ENCODE data around the gene PNCK.
A peak's percentile ranks its signal among the peaks of the same experiment; 100 is the strongest.

PNCK gene

DNA sequence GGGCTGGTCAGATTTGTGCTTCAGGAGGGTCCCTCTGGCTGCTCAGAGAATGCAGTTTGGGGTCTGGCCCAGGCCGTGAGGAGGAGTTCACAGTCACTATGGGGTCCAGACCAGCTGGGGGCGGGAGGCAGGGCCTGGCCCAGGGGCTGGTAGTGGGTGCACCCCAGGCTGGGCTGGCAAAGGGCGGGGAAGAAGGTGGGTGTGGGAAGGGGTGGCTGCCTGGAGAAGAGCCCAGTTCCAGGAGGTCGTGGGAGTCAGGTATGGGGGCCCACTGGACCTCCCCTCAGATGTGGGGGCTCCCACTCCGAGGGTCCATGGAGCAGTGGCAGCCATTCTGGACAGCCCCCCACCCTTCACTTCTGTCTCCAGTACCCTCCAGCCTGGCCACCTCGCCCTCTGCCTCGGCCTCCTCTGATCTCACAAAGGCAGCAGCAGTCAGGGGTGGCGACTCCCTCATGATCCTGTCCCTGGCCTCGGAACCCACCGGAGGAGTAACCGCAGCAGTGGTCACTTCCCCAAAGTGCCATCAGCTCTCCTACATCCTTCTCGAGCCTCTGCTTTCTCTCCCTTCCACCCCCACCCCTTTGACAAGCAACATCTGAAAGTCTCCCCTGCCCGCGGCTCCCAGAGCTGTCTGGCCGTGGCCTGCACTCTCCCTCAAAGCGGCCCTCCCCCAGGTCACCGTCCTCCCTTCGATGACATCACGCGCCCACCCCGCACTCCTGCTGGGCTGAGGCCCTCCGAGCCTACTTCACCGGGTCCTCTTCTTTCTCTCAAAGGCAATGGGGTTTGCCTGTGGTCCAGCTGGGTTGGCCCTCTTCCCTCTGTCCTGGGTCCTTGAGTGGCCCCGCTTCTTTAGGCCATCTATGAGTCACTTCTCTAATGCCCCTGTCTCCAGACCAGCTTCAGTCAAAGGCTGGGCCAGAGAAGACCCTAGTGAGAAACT is 12.4 kb upstream of the PNCK start:
- DNase-seq, result no peak

DNA sequence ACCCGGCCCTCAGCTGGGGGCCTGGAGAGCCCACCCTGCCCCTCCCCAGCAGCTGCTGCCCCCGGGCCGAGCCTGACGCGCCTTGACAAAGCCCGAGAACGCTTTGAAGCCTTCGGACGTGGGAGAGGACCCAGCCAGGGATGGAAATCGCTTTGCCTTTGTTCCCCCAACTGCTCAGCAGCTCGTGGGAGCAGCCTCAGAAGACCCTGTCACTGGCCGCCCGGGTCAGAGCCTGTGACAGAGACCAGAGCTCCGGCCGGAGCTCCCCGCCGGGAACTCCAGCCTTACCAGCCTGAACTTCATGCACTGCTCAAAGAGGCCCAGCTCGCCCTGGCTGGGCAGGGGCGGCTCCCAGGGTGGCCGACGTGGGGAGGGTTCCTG is 11.5 kb upstream of the PNCK start:
- DNase-seq, result no peak

DNA sequence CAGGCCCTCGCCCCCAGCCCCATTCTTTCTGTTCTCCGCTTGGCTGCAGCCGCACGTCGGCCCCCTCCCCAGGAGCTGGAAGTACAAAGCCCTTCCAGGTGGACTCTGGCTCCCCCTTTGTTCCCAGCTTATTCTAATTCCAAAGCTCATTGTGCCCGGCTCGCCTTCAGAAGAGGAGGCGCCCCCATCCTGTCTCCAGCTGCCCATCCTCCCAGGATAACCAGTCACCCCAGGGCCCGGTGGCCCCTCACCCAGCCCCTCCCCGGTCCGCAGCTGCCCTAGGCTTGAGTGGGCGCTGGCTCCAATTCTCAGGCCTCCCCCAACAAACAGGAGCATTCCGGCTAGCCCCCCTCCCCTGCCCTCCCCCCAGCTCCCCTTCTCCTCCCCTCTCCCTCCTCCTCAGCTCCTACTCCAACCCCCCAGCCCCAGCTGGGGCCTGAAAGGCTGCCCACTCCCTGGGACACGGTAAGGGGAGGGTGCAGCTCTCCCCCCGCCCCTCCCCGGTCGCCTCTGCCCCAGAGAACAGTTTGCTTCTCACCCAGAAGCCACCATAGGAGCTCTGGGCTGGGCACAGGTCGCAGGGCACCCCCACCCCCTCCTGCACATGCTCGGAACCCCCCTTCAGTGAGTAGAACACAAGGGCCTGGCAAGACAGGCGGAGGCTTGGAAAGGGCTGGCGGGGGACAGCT is 11.0 kb upstream of the PNCK start:
- DNase-seq, result no peak

DNA sequence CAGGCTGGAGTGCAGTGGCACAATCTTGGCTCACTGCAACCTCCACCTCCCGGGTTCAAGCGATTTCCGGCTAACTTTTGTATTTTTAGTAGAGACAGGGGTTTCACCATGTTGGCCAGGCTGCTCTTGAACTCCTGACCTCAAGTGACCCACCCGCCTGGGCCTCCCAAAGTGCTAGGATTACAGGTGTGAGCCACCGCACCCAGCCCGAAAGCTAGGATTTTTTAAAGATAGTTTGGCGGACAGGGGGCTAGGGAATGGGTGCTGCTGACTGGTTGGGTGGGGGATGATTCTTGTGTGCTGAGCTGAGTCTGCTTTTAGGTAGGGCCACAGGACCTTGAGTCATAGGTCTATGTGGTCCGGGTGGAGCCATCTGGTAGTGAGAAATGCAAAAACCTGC is 9.9 kb upstream of the PNCK start:
- DNase-seq, result peak; percentile 1

DNA sequence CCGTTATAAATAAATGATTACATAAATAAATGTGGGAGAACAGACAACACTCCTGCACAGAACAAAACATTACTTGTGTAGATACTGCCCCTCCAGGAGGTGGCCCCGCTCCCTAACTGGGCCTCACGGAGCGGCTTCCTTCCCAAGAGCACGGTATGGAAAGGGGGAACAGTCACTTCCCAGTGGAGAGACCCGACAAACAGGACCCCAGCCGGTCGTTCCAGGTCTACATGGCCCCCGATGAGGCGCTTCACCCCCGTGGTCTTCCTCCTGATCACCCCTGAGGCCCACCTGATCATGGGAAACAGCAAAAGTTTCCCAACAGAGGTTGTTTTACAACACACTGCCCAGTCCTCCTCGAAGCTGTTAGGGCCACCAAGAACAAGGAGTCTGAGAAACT is 7.6 kb upstream of the PNCK start:
- DNase-seq, result no peak

DNA sequence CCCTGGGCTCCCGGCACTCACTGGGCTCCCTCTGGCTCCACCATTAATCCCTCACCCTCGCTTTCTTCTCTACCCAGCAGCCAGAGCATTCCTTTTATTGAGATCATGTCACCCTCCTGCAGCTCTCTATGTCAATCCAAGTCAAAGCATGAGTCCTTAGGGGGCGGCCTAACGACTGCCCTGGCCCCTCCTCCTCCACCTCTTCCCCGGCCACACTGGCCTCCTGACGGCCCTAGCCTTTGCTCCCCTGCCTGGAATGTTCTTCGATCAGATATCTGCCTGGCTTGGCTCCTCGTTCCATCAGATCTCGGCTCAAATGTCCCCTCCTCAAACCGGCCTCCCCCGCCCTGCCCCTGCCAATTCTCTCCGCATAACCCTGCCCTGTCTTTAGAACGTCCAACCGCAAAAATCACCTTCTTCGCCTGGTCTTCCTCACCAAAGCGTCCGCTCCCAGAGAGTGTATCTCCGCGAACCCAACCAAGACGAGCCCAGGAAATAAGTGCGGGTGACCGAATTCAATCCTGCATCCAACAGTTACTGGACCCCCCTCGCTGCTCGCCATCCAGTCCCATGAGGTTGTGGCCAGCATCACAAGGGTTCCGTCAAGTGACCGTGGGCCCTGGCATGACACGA is 722 bp upstream of the PNCK start:
- no peak for DNase-seq

DNA sequence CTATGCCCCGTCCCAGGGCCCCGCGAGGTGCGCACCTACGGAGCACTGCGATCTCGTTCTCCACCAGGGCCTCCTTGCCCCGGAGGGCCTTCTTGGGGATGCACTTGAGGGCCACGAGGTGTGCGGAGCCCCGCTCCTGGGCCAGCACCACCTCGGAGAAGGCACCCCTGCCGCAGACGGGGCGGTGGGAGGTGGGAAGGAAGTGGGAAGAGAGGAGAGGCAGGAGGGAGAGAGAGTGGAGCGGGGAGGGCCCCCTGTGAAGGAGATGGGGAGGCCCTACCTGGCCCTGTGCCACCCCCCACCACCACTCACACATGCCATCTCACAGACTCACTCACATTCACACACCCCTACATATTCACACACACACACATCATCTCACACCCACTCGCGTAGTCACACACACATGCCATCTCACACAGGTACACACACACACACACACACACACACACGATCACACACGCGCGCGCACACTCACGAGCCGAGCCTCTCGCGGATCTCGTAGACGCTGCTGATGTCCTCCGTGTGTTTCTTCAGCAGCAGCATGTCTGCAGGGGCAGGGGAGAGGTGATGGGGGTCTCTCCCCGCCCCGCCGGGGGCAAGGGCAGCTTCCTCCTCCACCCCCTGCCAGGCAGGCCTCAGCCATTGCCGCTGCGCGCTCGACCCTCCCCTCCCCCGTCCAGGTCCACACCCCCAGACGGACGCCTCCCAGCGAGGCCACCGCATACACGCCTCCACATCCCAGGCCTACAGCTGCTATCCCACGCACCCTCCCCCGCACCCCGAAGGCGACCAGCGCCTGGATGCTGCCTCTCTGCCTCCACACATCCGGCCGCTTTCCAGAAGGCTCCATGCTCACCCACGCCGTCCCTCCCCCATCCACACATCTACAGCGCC is 834 bp downstream of the PNCK start:
- no peak for DNase-seq

DNA sequence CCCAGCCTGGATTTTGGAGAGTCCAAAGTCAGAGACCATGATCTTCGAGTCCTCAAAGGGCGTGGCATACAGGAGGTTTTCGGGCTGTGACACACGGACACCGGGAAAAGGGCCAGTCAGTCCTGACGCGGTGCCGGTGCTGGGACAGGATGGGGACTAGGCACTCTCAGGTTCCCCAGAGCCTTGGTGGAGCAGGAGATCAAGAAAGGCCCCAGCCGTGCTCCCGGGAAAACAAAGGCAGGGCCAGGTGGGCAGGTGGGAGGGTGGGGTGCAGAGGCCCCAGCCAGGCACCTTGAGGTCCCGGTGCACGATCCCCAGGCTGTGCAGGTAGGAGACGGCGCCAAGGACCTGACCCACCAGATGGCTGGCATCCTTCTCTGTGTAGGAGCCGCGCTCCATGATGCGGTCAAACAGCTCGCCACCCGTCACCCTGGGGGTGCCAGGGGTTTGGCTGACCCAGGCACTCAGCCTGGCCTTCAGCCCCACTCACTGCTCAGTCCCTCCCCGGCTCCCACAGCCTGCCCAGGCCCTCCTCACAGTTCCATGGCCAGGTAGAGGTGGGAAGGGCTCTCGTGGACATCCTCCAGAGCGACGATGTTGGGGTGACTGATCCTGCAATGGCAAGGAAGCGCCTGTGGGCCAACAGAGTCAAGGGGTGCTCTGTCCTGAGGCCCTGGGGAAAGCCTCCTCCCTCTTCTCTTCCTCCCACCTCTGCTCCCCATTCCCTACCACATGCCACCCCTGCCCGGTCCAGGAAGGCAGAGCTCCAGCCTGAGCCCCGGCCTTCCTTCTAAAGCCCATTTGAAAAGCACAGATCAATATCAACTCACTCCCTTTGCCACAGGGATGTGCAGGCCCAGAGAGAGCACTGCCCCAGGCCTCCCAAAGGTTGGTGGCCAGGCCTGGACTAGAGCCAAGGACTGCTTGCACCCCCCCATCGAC is 1.8 kb downstream of the PNCK start:
- no peak for DNase-seq

DNA sequence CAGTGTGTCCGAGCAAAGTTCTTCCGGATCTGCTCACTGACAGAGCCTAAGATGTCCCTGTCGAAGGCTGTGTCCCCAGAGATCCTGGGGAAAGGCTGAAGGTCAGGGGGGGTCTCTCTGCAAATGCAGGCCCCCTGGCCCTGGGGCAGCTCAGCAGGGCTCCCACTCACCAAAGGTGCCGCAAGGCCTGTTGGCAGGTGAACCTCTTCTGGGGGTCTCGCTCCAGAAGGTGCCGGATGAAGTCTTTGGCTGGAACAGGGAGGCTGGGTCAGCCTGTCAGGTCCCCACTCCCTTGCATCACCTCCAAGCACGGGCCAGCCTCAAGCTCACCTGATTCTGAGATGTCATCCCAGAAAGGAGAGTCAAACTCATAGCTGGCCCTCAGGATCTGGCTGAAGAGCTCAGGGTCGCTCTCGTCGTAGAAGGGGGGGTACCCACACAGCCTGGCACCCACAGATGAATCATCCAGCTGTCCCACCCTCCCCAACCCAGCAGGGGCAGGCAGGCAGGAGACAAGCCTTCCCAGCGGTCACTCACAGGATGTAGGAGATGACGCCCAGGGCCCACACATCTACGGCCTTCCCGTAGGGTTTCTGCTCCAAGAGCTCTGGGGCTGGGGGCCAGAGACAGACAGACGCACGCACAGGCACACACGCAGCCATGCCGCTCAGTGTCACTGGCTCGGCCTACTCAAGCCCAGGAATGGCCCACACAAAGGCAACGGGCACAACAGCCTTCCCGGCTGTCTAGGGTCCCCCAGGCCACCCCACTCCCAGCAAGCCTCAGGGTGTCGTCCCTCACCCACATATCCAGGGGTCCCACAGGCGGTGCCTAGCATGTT is 2.6 kb downstream of the PNCK start:
- no peak for DNase-seq

DNA sequence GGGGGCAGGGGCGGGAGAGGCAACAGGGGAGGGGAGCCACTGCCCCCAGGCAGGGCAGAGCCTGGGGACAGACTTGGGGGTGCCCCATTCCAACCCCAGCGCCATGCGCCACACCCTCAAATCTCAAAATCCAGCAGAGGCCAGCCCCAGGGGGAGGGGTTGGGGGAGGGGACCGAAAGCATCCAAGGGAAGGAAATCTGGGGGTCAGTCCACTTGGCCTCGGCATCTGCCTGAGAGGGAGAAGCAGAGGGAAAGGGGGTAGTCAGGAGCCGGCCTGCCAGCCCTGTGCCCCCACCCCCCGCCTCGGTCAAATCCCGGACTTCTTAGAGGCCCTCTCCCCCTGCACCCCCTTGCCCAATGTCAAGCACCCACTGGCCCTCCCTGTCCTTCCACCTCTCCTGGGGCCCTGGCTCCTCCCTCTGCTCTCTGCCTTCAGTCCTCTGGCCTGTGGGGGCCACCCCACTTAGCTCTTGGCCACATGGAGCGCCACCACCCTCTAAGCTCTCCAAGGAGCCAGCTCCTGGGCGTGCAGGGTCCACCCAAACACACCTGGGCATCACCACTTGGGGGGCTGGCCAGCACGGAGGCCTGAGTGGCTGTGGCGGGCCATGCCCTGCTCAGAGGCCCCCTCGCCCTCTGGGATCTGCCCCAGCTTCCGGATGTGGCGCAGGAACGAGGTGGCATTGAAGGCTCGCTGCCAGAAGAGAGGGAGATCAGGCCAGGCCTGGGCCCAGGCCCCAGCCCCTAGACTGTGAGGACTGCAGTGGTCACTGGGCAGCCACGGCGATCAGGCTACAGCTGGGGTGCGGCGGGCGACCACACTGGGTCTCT is 3.5 kb downstream of the PNCK start:
- DNase-seq, result no peak

DNA sequence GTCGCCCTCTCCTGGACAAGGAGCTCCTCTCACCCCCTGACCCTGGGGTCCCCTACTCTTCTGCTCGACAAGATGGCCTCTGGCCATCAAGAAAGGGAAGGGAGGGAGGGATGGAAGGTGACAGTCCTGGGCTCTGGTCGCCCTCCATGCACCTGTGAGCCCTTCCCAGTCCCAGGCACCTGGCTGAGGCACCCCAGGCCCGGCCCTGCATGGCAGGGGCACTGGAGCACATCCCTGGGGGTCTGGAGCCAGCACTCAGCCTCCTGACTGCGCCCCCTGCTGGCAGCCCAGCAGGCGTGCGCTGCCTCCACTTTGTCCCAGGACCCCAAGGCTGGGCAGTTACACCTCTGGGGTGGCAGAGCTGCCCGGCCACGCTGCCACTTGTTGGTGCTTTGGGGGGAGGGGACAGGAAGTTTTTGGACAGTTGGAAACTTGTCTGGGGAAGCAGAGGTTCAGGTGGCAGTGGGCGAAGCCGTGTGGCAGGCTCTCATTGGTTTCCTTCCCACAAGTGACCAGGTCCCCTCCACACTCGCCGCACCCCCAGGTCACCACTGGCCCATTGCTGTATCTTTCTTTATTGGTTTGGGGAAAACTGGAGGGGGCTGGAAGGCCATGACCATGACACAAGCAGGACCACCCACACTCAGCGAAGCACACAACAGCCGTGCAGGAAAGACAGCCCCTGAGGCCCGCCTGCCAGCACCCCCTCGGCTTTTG is 4.3 kb downstream of the PNCK start:
- DNase-seq, result peak; percentile 42

DNA sequence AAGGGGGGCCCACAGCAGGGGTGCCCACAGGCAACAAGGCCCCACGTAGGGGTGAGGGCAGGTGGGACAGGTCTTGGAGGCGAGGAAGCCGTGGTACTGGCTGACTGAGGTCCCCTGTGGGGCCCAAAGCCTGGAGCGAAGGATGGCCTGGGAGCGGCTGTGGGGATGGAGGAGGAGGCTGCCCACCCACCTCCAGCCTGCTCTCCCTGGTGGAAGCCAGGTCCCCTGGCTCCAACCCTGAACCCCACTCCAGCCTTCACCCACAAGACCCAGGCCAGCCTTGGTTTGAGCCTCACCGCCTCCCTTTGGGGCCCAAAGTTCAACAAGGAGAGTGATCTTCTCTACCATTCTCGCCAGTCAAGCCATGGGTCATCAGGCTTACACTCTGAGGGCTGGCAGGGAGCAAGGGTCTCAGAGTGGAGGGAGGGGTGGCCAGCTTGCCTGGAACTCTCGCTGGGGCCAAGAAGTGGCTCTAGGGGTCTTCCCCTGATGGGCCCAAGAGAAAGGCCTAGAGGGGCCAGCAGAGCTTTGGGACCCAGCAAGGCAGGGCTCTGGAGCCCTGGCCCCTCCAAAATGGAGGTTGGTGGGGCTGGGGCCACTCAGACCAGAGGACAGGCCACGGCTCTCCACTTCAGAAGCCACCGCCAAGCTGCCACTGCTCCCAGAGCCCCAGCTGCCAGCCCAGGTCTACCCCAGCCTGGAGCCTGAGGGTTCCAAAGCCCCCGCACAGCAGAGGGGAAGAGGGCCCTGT is 5.0 kb downstream of the PNCK start:
- no peak for DNase-seq

DNA sequence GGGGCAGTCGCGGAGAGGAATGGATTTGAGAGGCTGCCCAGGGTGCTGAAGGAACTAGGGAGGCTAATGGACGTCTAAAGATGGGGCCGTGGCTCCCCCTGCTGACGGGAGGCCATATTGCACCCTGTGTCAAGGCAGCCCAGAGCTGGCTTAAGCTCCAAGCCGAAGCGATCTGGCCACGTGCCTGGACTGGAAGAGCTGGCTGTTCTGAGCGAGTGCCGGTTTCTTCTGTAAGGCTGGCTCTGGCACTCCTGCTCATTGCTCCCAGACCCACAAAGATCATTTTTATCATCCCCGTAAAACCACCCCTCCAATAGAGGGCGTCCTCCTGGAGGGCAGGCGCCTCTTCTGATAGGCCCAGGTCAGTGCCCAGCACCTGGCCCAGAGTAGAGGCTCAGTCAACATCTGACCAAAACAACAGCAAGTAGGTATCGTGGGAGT is 5.6 kb downstream of the PNCK start:
- peak; percentile 71 for DNase-seq

DNA sequence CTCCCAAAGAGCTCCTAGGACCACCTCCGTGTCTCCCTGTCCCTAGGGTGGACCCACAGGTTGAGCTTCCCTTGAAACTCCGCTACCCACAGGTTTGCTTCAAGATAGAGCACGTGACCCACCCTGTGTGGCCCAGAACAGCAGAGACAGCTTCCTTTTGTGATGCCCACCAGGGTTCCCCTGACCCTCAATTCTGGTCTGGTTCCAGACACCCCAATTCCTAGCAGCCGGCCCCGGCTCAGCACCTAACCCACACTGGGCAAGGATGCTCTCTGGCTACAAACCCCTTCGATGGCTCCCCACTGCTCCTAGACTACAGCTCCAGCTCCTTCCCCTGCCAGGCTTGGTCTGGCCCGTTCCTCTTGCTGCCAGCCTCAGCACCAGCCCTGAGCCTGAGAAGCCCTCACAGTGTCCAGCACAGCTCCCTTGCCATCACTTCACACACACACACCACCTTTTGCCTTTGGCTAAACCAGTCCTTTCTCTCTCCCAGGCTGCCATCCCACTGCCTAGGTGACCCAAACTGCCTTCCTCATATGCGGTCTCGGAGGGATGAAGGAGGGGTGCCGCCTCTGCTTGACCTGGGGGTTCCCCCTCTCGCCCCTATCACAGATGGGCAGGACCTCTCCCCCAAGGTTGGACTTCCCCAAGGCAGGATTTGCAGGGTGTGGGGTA is 6.2 kb downstream of the PNCK start:
- DNase-seq, result no peak

DNA sequence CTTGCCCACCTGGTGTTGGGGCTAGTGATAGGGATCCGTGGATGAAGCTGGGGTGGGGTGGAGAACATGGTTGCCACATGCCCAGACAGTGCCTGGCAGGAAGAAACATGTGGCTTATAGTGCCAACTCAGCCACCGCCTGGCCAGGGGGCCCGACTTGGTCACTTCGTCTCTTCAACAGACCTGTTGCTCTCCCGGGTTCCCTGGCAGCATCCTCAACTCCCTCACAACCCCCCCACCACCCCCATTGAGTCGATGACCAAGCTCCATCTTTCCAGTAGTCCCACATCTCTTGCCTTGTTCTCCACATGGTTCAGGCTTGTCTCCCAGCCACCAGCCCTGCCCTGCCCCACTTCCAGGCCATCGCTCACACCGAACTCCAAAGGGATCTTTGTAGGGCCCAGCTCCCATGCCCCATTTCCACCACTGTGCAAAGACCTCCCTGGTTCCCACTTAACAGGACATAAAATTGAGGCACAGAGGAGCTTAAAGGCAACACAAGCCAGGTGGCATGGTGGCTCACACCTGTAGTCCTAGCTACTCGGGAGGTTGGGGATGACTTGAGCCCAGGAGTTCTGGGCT is 7.8 kb downstream of the PNCK start:
- no peak for DNase-seq

DNA sequence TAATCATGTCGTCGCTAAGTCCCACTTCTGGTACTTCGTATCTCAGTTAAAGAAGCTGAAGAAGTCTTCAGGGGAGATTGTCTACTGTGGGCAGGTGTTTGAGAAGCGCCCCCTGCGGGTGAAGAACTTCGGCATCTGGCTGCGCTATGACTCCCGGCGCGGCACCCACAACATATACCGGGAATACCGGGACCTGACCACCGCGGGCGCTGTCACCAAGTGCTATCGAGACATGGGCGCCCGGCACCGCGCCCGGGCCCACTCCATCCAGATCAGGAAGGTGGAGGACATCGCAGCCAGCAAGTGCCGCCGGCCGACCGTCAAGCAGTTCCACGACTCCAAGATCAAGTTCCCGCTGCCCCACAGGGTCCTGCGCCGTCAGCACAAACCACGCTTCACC is 11.3 kb downstream of the PNCK start:
- peak; percentile 51 for DNase-seq

DNA sequence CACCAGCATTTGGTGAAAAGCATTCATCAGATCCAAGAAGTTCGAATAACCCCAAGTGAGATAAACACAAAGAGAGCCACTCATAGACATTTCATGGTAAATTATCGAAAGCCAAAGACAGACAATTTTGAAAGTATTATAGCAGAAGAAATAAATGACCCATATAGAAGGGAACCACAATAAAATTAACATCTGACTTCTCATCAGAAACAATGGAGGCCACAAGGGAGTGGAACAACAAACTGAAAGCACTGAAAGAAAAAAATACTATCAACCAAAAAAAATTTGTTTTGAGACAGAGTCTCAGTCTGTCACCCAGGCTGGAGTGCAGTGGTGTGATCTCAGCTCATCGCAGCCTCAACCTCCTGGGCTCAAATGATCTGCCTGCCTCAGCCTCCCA is 14.3 kb downstream of the PNCK start:
- no peak for DNase-seq

Measured in activated gamma-delta T cell treated with Interleukin-2 at 50 U/mL for 16 hours (primary cell).